Psoas muscle (tissue), 8 donors: ENCODE measurements around the gene OR8K3. TPM values are rescaled to one million over a fixed set of nuclear protein-coding genes. Genes with fewer than 3 reads are reported as not detected.

Experiments used
- ATAC-seq, 4 donors: fragments of 200-7000 bp; cut with Tn5 transposase; one replicate each; pipeline ENCODE4 v1.9.1; 2020; ENCODE audit warnings: moderate library complexity in 3 of 4, mild to moderate bottlenecking in 2 of 4
- DNase-seq, 2 donors: peaks; one replicate each; pipeline ENCODE4 v3.0.0-alpha.2; 2020
- H3K27ac ChIP-seq: fragments of 200-600 bp; one replicate; pipeline ENCODE4 v1.8.0; 2022
- H3K27me3 ChIP-seq, 3 donors: fragments of 200-600 bp in 1 of 3; one replicate each; pipeline versions ENCODE4 v1.6.1 to v1.8.0; 2013 to 2022; ENCODE audit warnings: low read length in 2 of 3, mild to moderate bottlenecking in 2 of 3, moderate library complexity in 1 of 3; ENCODE audit not compliant: insufficient read depth in 3 of 3
- H3K36me3 ChIP-seq, 2 donors: fragments of 200-600 bp in 1 of 2; one replicate each; pipeline versions ENCODE4 v1.6.1 to v1.8.0; 2013 to 2022; ENCODE audit warnings: low read depth in 1 of 2, mild to moderate bottlenecking in 1 of 2, moderate library complexity in 1 of 2; ENCODE audit not compliant: insufficient read depth in 1 of 2
- H3K4me1 ChIP-seq: fragments of 200-600 bp; one replicate; pipeline ENCODE4 v1.8.0; 2022
- H3K4me3 ChIP-seq: fragments of 200-600 bp; one replicate; pipeline ENCODE4 v1.8.0; 2022; ENCODE audit warnings: mild to moderate bottlenecking
- H3K9me3 ChIP-seq: fragments of 200-600 bp; one replicate; pipeline ENCODE4 v1.8.0; 2022
- WGBS, 3 donors: extraction: QIAGEN DNeasy Blood & Tissue Kit; methylation state at CpG; one replicate each; pipeline versions ENCODE4 v1.1.6 to v1.1.7; 2013; 5-methylcytosine and 5-hydroxymethylcytosine counted together
- intact Hi-C, 2 donors: fragments of 100-400 bp; cut with DNase I; formaldehyde crosslinking; loops; one replicate each; pipeline versions ENCODE4 v1.11.0 to v1.14.2; 2022
- polyA plus RNA-seq, 3 donors: library from polyadenylated mRNA; stranded (reverse); fragments of 200-250 nt; gene quantifications; one replicate each; pipeline ENCODE4 v1.2.3, GENCODE V29; 2013
- total RNA-seq, 4 donors: library from RNA; stranded (reverse); fragmentation: NEBNext Ultra II Directional in 2 of 4; extraction: Animal tissue kit (Norgen Biotek cat#: 25700) in 2 of 4; gene quantifications; one replicate each; pipeline versions ENCODE4 v1.2.1 to v1.2.4, GENCODE V29; 2021 to 2023
- TF ChIP-seq, protein P1 (sequence below): fragments of 200-600 bp; IDR thresholded peaks from one replicate; pipeline ENCODE4 v1.8.0; 2022; ENCODE audit warnings: antibody characterized with exemption
- donor health status: healthy with polysubstance abuse.
- donor health status: DM: no; HTN: no; CAD: no; lungs with moderate emphysema.
- donor health status: Bipolar disorder and iron deficiency.
- donor health status: healthy.
- donor health status: DM: yes; HTN: yes; CAD: no.
- donor health status: DM: no; HTN: no; CAD: no.
- donor health status: DM: no; HTN: no; CAD: no.
- donor health status: DM: yes; HTN: yes; CAD: no.

OR8K3 gene
- total and polyA plus RNA-seq, 7 donors = not detected

DNA sequence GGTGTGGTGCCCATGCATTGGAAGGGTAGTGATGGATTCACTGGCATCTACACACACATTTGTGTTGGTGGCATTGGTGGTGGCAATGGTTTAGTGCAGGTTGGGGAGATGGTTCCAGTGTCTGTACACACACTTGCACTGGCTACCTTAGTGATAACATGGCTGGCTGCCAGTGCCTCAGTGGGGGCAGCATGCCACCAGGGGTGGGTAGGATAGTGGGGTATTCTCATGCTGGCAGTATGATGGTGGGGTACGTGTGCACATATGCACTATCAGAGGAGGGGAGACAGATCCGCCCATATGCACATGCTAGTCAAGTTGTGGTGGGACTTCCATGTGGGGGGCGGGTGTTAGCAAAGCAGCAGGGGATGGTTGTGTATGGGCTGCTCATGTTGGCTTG lies 7.1 kb upstream of the OR8K3 start:
- 80 to 91% (median 84%) methylated on average over 3 of the region's 3 CpGs for WGBS, 3 donors
- H3K27ac ChIP-seq = no peak overlapping the region

DNA sequence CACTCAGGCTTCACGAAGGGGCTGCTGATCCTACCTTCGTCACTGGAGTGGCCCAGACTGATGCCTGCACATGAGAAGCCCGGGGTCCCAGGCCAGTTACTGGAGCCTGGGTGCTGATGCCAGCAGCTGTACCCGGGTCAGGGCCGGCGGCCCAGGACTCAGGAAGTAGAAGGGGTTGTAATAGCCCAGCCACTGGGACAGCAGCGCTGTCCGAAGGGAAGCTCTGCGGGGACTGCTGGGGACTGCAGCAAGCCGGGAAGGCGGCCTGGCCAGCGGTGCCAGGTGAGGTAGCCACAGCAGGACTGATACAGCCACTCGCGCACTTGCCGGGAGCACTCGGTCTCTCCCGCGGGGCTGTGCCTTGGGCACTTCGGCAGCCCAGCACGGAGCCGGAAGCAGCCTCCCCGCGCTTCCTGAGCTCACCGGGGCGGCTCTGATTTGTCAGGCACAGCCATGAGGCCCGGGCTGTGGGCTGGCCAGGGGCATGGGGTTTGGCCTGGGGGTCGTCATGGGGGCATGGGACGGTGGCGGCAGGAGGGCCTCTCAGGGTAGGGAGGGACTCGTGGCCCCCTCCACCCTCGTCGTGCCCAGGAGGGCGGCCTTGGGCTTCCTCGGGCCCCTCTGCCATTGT lies 17.0 kb downstream of the OR8K3 start:
- ATAC-seq = no peak
- TF ChIP-seq, protein P1, sequence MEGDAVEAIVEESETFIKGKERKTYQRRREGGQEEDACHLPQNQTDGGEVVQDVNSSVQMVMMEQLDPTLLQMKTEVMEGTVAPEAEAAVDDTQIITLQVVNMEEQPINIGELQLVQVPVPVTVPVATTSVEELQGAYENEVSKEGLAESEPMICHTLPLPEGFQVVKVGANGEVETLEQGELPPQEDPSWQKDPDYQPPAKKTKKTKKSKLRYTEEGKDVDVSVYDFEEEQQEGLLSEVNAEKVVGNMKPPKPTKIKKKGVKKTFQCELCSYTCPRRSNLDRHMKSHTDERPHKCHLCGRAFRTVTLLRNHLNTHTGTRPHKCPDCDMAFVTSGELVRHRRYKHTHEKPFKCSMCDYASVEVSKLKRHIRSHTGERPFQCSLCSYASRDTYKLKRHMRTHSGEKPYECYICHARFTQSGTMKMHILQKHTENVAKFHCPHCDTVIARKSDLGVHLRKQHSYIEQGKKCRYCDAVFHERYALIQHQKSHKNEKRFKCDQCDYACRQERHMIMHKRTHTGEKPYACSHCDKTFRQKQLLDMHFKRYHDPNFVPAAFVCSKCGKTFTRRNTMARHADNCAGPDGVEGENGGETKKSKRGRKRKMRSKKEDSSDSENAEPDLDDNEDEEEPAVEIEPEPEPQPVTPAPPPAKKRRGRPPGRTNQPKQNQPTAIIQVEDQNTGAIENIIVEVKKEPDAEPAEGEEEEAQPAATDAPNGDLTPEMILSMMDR = no peak
- H3K4me1 ChIP-seq = no peaks in the 10 kb centered on the region
- no peaks in the 10 kb centered on the region for H3K9me3 ChIP-seq
- DNase-seq = no peak
- H3K27ac ChIP-seq = no peak overlapping the region
- H3K27me3 ChIP-seq = no peaks in the 10 kb centered on the region
- no peaks in the 10 kb centered on the region for H3K36me3 ChIP-seq
- intact Hi-C loops = no loop called here
- 83 to 91% (median 85%) methylated on average over 34 of the region's 34 CpGs for WGBS, 3 donors
- no peak overlapping the region for H3K4me3 ChIP-seq

More for the DNA sequence above, 7.1 kb upstream of the OR8K3 start:
- Histone ChIP-seq H3K27me3 (no peaks in the 10 kb centered on the region), H3K4me3 (no peak overlapping the region), H3K4me1 (no peaks in the 10 kb centered on the region), H3K36me3 (no peaks in the 10 kb centered on the region), H3K9me3 (no peaks in the 10 kb centered on the region)
- intact Hi-C loops = no loop called here
- ATAC-seq (no peak), DNase-seq (no peak)
- TF ChIP-seq, protein P1 = no peak

DNA sequence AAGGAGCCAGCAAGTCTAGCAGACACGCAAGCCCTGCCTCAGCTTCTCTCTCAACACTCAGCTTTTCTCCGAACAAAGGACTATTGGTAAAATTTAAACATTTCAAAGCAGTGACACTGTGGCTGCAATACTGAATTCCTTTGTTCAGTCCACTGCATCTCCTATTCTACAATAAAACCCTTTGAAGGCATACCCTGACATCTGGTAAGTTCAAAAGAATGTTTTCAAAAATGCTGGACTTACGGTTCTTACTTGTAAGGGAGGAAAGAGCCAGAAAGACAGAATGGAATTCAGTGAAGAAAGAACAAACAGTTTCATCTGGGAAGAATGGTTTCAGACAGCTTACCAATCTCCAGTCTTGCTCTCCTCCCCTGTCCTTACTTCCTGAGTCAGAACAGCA lies 18.2 kb downstream of the OR8K3 start:
- ATAC-seq = no peak
- no peaks in the 10 kb centered on the region for H3K27me3 ChIP-seq
- intact Hi-C loops = no loop called here

DNA sequence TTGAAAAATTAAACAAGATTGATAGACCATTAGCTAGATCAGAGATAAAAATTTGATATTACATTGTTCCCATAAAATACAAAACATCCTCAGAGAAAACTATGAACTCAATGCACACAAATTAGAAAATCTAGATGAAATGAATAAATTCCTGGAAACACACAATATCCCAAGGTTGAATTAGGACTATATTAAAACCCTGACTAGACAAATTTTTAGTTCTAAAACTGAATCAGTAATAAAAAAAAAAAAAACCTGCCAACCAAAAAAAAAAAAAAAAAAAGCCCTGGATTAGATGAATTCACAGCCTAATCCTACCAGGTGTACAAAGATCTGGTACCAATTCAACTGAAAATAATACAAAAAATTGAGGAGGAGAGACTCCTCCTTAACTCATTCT lies 25.3 kb downstream of the OR8K3 start:
- H3K27ac ChIP-seq = no peak overlapping the region
- H3K36me3 ChIP-seq = no peaks in the 10 kb centered on the region
- TF ChIP-seq, protein P1 = no peak
- DNase-seq (no peak), ATAC-seq (no peak)
- no peak overlapping the region for H3K4me3 ChIP-seq
- no peaks in the 10 kb centered on the region for H3K27me3 ChIP-seq
- peaks cover 5% of the 10 kb centered on the region for H3K9me3 ChIP-seq
- no peaks in the 10 kb centered on the region for H3K4me1 ChIP-seq
- intact Hi-C loops = no loop called here

More for the DNA sequence above, 18.2 kb downstream of the OR8K3 start:
- no peaks in the 10 kb centered on the region for H3K9me3 ChIP-seq
- H3K27ac ChIP-seq = no peak overlapping the region
- H3K36me3 ChIP-seq = no peaks in the 10 kb centered on the region
- no peaks in the 10 kb centered on the region for H3K4me1 ChIP-seq
- DNase-seq = no peak
- WGBS, 3 donors = 69 to 76% (median 75%) methylated on average over 3 of the region's 3 CpGs
- H3K4me3 ChIP-seq = no peak overlapping the region
- TF ChIP-seq, protein P1 = no peak

DNA sequence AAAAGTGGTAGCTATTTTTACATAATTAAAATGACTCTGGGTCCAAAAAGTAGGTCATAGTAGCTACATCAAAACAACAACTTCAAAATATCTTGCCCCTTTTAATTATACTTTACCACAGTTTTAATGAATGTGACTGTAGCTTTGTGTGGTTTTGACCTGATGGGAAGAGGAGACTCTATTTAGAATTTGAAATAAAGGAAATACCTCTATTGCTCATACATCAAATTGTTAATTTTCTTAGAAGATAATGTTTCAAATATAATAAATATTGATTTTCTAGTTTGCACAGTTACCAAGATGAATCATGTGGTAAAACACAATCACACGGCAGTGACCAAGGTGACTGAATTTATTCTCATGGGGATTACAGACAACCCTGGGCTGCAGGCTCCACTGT lies 30.8 kb downstream of the OR8K3 start, which contains the start of gene OR8K1:
OR8K1 (plus strand) TSS at position 301 of the 400 bp plus-strand sequence; CDS start at position 301, 0 bp downstream.
- no peaks in the 10 kb centered on the region for H3K27me3 ChIP-seq
- WGBS, 3 donors = 78 to 91% (median 85%) methylated on average over 1 of the region's 1 CpG
- no peak within 1 kb of the TSS for H3K27ac ChIP-seq
- no peaks in the 10 kb centered on the region for H3K4me1 ChIP-seq
- TF ChIP-seq, protein P1 = no peak
- no peak for DNase-seq
- ATAC-seq = no peak
- intact Hi-C loops = no loop called here
- H3K36me3 ChIP-seq = no peaks in the 10 kb centered on the region
- H3K9me3 ChIP-seq = no peaks in the 10 kb centered on the region
- no peak within 1 kb of the TSS for H3K4me3 ChIP-seq
